HTR-8/SVneo (cell line): ENCODE results near the gene HLA-DQB1.
A peak's percentile ranks its signal among the peaks of the same experiment; 100 is the strongest.
"Not testable (repeated sequence)": the region's sequence is repeated elsewhere in the genome, so short reads cannot be mapped to it uniquely, and the experiment has no call there.

Experiments used
- DNase-seq: peaks from one replicate; pipeline ENCODE4 v3.0.0; 2011; ENCODE audit warnings: low spot score, mixed read lengths; ENCODE audit not compliant: insufficient read length
- FAIRE-seq: peaks from 2 replicates; lab custom pipeline; 2011; peaks lifted over from hg19 to GRCh38; lab: Jason Lieb, UNC

Gene HLA-DQB1

DNA sequence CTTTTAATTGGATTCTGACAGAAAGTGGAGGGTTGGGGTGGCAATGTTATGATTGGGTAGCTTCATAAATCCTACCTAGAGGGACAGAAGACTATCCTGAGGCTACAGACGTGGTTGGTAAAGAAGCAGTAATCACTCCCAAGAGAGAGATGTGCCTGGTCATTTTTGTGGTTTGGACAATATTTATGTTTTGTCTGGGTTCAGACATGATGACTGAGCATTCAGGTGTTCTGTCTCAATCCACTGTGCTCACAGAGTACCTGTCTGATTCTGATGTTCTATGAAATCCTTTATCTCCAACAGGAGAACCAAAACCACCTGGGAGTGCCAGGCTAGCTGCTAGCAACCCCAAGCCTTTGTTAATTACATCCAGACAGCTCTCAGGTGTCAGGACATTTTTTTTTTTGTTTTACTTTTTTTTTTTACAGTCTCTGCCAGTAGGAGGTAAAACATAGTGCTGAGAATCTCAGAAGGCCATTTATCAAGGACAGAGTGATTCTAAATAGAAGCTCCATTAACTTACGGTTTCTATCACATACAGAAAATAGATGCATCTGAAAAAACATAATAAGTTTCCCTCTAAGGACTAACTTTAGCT lies 30.8 kb downstream of the HLA-DQB1 start:
- no peak for FAIRE-seq
- DNase-seq = no peak

GRCh38 chr6:32629793-32630192 lies 36.7 kb downstream of the HLA-DQB1 start:
- not testable (repeated sequence) for FAIRE-seq, DNase-seq

DNA sequence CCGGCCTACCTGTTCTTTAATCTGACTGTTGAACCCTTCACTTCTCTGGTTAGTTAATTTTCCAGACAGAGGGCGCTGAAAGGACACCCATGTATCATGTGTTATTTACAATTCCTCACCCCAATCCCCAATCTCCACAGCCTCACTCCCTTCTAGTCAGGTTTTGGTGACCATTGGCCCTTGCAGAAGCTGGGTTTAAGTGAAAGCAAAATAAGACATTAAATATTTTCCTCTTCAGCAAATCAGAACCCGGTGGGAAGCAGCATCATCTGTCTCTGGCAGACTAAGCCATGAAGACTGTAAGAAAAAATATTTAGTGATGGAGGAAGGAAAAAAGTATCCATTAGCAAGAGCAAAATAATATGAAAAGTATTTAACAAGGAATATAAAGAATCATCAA lies 38.6 kb downstream of the HLA-DQB1 start:
- FAIRE-seq = no peak
- no peak for DNase-seq

- no peak for FAIRE-seq
- DNase-seq = no peak
Measured at GRCh38 chr6:32627249-32627648, 39.2 kb downstream of the HLA-DQB1 start.

DNA sequence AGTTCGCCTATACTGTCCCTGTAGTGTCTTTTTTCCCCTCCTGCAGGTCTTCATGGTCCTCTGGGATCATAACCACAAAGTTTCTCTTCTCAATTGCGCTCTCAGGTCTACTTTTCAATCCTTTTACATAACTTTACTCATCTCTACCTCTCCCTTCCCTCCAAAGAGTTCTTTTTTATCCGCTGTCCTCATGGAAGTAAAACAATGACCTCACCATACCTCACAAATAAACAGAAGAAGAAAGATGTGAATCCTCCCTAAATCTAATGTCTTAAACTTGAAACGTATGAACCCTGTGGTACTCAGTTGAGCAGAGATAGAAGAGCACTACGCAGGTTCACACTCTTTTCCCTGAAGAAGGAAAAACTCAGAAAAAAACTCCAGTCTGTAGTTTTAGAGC lies 41.3 kb downstream of the HLA-DQB1 start:
- FAIRE-seq (no peak), DNase-seq (no peak)

- FAIRE-seq = no peak
Measured at GRCh38 chr6:32624565-32624964, 41.9 kb downstream of the HLA-DQB1 start.

GRCh38 chr6:32623693-32624092 lies 42.8 kb downstream of the HLA-DQB1 start:
- no peak for DNase-seq

More at GRCh38 chr6:32624565-32624964, 41.9 kb downstream of the HLA-DQB1 start:
- DNase-seq = no peak

GRCh38 chr6:32622545-32623401 lies 43.7 kb downstream of the HLA-DQB1 start:
- FAIRE-seq (peak; percentile 16), DNase-seq (peak; percentile 37)

More at GRCh38 chr6:32623693-32624092, 42.8 kb downstream of the HLA-DQB1 start:
- FAIRE-seq = no peak

DNA sequence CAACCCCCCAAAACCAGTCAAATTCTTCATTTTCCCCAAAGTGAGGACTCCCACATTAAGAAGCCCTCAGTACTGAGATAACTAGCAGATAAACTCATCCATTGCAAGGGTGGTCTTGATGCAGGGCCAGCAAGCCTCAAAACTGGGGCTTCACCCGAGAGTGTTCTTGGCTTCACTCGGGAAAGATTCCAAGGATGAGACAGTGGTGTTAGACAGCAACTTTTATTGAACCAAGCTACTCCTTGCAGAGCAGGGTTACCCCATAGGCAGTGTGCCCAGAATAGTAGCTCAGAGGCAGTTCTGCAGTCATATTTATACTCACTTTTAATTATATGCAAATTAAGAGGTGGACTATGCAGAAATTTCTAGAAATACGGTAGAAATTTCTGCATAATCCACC lies 45.1 kb downstream of the HLA-DQB1 start:
- no peak for DNase-seq
- no peak for FAIRE-seq

GRCh38 chr6:32617751-32618150 lies 48.7 kb downstream of the HLA-DQB1 start:
- DNase-seq (no peak), FAIRE-seq (no peak)

- DNase-seq (no peak), FAIRE-seq (no peak)
Measured at GRCh38 chr6:32615885-32616532, 50.4 kb downstream of the HLA-DQB1 start.

DNA sequence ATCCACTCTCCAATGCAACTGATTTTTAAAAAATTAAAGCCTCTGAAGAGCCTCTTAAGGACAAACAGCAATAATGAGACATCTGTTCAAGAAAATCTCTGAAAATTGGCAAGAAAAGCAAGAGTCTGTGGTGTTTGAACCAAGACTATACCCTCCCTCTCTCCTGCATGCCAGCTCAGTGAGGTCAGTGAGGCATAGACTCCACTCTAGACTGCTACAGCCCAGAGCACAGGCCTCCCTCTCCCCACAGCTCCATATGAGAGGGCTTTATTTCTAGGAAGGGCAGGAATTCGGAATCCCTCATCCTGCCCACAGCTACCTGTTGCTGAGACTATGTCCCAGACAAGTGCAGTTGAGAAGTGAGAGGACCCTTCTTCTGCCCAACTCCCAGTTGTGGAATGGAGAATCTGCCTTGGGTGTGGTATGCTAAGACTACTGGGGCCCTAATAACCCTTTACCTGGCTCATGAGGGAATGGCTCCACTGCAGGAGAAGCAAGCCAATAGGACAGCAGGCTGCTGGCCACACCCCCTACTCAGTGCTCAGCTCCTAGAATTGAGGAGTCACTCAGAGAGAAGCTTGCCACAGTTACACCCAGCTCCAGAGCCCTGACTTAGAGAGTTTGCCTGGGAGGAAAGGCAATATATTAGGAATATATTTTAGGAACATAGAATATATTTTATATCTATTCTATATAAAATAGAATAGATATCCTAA lies 51.9 kb downstream of the HLA-DQB1 start:
- no peak for FAIRE-seq
- no peak for DNase-seq

DNA sequence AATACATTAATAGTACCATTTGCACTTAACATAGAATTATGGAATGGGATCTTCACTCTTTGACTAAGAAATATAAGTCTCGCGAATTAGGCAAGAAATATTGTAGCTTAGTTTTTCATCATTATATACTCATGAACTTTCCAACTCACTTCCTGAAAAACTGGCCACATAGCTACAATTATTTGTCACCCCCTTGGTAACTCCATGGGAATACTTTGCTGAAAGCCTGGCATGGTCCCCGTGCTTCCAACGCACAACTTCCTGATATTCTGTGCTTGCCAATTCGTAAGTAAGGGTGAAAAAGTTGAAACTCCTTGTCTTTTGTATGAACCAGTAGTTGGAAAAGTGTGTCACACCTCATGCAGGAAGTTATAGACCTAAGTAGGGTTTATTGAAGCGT lies 53.0 kb downstream of the HLA-DQB1 start:
- DNase-seq = no peak
- no peak for FAIRE-seq

GRCh38 chr6:32610682-32611296 lies 55.7 kb downstream of the HLA-DQB1 start:
- no peak for FAIRE-seq
- no peak for DNase-seq

- peak; percentile 81 for FAIRE-seq
- peak; percentile 93 for DNase-seq
Measured at GRCh38 chr6:32609731-32610640, 56.5 kb downstream of the HLA-DQB1 start.
